Lower leg skin (tissue), 4 donors: ENCODE results near the gene CDH18. TPM values are rescaled to one million over a fixed set of nuclear protein-coding genes. Genes with fewer than 3 reads are reported as not detected.

ENCODE experiments used
- DNase-seq, 2 donors: peaks; one replicate each; pipeline ENCODE4 v3.0.0-alpha.2; 2019; ENCODE audit warnings: low spot score in 2 of 2
- H3K4me3 ChIP-seq: fragments of 200-600 bp; sonication (generic); 2 replicates; pipeline ENCODE4 v1.5.1; 2017; ENCODE audit warnings: mild to moderate bottlenecking, low read depth; ENCODE audit not compliant: poor library complexity, severe bottlenecking
- CTCF ChIP-seq, 3 donors: fragments of 450-650 bp; IDR thresholded peaks; one replicate each; pipeline ENCODE4 v1.5.1; 2016; ENCODE audit warnings: antibody characterized with exemption in 3 of 3, mild to moderate bottlenecking in 3 of 3, moderate library complexity in 2 of 3
- POLR2A ChIP-seq, 2 donors: fragments of 450-650 bp; IDR thresholded peaks; one replicate each; pipeline ENCODE4 v1.6.1; 2016 to 2017; ENCODE audit warnings: antibody characterized with exemption in 2 of 2, mild to moderate bottlenecking in 1 of 2, moderate library complexity in 1 of 2
- WGBS, 2 donors: methylation state at CpG; one replicate each; pipeline ENCODE4 v1.1.5; 2018; 5-methylcytosine and 5-hydroxymethylcytosine counted together
- intact Hi-C: fragments of 100-400 bp; cut with DNase I; formaldehyde crosslinking; loops from one replicate; pipeline ENCODE4 v1.15.0; 2023; ENCODE audit warnings: low total_unique reads
- total RNA-seq, 4 donors: library from RNA; depleted of rRNA; stranded (reverse); fragments of >200 nt; gene quantifications; one replicate each; pipeline ENCODE4 v1.1.0, GENCODE V29; 2016

CDH18 gene
- total RNA-seq, 4 donors from 2014 or later = 0.29 to 0.76 (median 0.56) TPM; not detected in 1

GRCh38 chr5:19771174-19771835 lies 216.7 kb downstream of the CDH18 start:
- no peak for DNase-seq
- H3K4me3 ChIP-seq = no peak overlapping the region
- 69 to 75% methylated on average over 6 of the region's 6 CpGs for WGBS, 2 donors
- TF ChIP-seq POLR2A (IDR thresholded peaks at IDR 0.05) (no peak), CTCF (IDR thresholded peaks at IDR 0.05) (no peak)
- intact Hi-C loops = no loop called here

- intact Hi-C loops = no loop called here
- DNase-seq = no peak
- H3K4me3 ChIP-seq = no peak overlapping the region
- TF ChIP-seq POLR2A (IDR thresholded peaks at IDR 0.05) = no peak
- TF ChIP-seq CTCF (IDR thresholded peaks at IDR 0.05) = no peak
Observed at GRCh38 chr5:19770396-19770795, 217.6 kb downstream of the CDH18 start.

GRCh38 chr5:19767987-19768386 lies 220.0 kb downstream of the CDH18 start:
- H3K4me3 ChIP-seq = no peak overlapping the region
- DNase-seq = no peak
- TF ChIP-seq POLR2A (IDR thresholded peaks at IDR 0.05) (no peak), CTCF (IDR thresholded peaks at IDR 0.05) (no peak)
- intact Hi-C loops = no loop called here
- 63 to 73% methylated on average over 1 of the region's 1 CpG for WGBS, 2 donors

GRCh38 chr5:19753579-19753978 lies 234.4 kb downstream of the CDH18 start:
- H3K4me3 ChIP-seq = no peak overlapping the region
- DNase-seq = no peak
- intact Hi-C loops = no loop called here
- TF ChIP-seq POLR2A (IDR thresholded peaks at IDR 0.05) (no peak), CTCF (IDR thresholded peaks at IDR 0.05) (no peak)
- WGBS, 2 donors = 75 to 85% methylated on average over 2 of the region's 2 CpGs

- no peak overlapping the region for H3K4me3 ChIP-seq
- intact Hi-C loops = no loop called here
- no peak for DNase-seq
- no peak for TF ChIP-seq CTCF (IDR thresholded peaks at IDR 0.05)
- TF ChIP-seq POLR2A (IDR thresholded peaks at IDR 0.05) = no peak
Observed at GRCh38 chr5:19751326-19751725, 236.7 kb downstream of the CDH18 start.

GRCh38 chr5:19745247-19745646 lies 242.8 kb downstream of the CDH18 start:
- DNase-seq = no peak
- intact Hi-C loops = no loop called here
- H3K4me3 ChIP-seq = no peak overlapping the region
- TF ChIP-seq POLR2A (IDR thresholded peaks at IDR 0.05) = no peak
- no peak for TF ChIP-seq CTCF (IDR thresholded peaks at IDR 0.05)
- WGBS, 2 donors = 53 to 57% methylated on average over 3 of the region's 3 CpGs
